ENCODE results near the gene CNTNAP2.
"Not testable (repeated sequence)": the region's sequence is repeated elsewhere in the genome, so short reads cannot be mapped to it uniquely, and the experiment has no call there.

Gene CNTNAP2

DNA sequence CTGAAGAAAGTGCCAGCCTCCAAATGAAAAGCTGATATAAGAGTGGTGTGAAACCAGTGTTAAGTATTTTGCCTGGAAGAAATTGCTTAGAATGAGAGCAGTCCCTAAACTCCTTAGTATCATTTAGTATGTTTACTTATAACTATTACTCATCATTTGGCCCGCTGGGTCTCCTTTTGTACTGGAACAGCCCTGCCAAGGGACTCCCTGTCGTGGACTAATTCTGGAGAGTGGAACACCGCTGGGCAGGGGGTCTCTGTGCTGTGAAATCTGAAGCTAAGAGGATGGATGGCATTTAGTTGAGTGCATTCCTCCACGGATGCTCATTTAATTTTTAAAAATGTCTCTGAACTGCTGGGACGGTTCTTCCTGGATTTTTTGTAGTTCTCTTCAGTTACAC, 1584.1 kb downstream of the CNTNAP2 start:
- no peak for DNase-seq

DNA sequence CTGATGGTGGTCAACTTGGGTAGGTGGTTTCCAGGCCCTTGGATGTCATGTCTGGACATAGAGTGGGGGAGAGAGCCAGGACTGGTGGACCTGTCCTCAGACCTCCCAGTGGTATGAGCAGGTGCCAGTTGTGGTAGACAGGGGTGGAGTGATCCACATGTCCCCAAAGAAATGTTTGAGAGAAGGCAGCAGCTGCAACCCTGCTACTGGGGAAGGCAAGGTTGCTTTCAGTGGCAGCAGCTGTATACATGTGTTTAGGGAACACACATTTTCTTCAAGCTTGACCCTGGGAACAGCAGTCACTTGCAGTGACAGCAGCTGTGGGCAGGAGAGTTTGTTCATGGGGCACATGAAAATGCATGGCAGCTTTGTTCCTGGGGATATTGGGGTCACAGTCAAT, 1591.3 kb downstream of the CNTNAP2 start:
- DNase-seq: no peak

DNA sequence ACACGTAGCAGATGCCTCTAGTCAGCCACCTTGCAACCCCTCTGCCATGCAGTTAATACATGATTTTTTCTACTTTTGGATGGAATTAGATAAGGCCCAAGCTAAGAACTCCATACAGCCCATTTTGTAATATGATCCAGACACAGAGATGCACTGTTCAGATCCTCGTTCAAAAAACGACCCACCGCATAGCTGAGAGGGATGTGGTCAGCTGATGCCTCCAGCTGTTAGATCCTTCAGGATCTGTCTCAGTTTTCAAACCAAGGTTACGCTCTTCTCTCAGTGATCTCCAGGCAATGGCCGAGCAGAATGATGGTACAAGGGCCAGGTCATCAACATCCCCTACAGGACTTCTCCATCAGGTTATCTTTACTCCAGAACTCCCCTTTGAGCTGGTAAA, 1592.3 kb downstream of the CNTNAP2 start:
- DNase-seq: no peak

DNA sequence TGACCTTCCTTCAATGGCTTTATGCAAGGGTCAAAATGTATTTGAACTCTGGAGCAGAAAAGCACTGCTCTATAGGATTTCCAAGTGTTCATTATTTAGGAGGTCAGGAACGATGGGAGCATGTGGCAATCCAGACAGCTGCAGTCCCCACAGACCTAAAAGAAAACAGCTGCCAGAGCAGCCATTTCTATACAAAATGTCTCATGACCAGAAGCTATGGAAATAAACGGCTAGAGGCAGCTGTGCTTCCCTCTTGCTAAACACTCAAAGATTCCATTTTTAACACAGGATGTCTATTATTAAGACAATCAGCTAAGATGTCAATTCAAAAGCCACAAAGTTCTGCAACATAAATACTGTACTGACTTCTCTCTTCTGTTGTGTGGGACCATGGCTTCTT, 1594.8 kb downstream of the CNTNAP2 start:
- DNase-seq: no peak

DNA sequence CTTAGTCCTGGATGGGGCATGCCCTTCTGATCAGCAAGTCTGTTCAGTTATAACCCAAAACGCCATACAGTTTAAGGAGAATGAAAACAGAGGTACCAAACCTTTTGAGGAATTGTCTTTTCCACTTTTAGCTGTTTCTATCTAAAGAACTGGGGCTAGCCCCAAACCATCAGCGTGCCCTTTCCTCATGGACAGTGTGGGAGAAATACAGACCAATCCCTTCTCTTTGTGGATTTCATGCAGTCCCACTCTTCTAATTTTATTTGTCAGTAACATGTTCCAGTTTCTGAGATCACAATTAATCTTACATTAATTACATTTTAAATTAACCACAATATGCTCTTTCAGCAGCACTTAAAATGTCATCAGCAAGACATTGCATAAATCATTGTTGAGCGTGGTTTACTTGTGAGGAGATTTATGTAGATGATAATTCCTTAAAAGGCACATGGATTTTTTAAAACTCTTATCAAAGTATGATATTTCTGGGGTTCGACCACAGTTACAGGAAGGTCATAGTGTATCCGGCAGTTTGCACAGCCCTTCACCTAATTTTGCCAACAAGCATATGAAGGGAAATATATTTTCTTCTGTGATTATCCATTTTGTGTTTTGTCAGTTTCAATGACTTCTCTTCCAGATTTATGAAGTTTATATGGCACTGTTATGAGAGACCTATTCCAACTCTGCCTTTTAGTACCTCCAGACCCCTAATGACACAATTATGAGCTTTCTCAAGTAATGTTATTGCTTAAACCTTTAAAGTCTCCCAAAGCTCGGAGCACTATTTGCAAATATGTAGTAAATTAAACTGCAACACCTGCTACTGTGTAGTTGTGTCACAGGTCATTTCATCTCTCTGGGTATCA, 1605.6 kb downstream of the CNTNAP2 start:
- DNase-seq: no peak

DNA sequence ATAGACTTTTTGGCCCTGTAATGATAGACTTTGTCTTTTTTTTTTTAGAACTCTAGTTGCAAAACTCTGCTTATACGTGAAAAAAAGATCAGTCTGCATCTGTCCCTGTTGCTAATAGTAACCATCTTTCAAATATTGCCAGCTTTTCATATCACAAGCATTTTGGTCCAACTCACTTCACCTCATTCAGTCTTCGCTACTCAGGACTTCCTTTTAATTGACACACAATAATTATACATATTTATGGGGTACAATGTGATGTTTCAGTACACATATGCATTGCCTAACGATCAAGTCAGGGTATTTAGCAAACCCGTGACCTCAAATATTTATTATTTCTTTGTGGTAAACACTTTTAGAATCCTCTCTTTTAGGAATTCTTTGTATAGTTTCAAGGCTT, 1606.9 kb downstream of the CNTNAP2 start:
- DNase-seq: no peak

DNA sequence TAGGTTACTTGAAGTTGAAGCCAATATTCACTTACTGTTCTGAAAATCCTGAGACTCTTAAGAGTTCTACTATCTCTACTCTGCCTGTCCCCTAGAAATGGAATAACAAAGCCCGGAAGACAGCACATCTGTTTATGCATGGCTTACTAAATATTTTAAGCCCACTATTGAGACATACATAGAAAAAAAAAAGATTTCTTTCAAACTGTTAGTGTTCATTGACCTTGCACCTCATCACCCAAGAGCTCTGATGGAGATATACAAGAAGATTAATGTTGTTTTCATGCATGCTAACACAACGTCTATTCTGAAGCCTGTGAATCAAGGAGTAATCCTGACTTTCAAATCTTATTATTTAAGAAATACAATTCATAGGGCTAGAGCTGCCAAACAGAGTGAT, 1614.7 kb downstream of the CNTNAP2 start:
- no peak for DNase-seq

DNA sequence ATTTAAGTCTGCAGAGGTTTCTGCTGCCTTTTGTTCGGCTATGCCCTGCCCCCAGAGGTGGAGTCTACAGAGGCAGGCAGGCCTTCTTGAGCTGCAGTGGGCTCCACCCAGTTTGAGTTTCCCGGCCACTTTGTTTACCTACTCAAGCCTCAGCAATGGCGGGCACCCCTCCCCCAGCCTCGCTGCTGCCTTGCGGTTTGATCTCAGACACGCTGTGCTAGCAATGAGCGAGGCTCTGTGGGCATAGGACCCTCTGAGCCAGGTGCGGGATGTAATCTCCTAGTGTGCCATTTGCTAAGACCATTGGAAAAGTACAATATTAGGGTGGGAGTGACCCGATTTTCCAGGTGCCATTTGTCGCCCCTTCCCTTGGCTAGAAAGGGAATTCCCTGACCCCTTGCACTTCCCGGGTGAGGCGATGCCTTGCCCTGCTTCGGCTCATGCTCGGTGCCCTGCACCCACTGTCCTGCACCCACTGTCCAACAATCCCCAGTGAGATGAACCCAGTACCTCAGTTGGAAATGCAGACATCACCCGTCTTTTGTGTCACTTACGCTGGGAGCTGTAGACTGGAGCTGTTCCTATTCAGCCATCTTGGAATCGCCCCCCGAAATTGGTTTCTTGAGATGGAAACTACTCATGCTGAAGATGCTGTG, 1621.1 kb downstream of the CNTNAP2 start:
- not testable (repeated sequence) for DNase-seq

DNA sequence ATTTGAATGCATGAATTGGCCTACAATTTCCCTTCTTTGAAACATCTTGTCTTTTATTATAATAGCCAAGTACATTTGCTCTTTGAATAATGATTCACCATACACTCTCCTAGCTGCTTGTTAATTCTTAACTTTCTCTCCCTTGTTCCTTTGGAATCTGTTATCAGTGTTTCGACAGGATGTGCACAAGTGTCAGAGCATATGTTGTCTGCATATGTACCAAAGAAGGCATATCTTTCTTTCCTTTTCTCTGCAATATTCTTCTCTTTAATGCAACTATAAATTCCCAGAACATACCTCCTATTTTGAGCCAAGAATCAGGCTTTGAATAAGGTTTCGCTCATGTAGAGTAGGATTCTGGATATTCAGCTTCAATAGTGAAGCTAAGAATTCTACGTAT, 1625.7 kb downstream of the CNTNAP2 start:
- no peak for DNase-seq

DNA sequence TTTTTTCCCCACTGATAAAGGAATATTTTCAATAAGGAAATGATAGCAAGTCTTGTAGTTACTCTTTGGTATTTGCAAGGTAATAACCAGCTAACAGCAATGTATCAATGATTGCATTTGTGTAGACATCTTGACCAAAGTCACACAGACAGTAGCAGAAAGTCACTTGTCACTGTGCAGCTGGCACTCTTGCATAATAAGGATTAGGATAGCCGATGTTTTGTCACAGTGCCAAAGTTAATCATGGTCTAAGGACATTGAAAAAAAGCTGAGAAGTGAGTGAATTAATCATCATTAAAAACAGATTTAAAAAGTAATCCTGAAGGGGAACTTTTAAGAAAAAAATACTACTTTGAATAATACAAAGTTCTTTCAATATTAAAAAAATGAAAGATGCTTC, 1639.7 kb downstream of the CNTNAP2 start:
- DNase-seq: no peak

DNA sequence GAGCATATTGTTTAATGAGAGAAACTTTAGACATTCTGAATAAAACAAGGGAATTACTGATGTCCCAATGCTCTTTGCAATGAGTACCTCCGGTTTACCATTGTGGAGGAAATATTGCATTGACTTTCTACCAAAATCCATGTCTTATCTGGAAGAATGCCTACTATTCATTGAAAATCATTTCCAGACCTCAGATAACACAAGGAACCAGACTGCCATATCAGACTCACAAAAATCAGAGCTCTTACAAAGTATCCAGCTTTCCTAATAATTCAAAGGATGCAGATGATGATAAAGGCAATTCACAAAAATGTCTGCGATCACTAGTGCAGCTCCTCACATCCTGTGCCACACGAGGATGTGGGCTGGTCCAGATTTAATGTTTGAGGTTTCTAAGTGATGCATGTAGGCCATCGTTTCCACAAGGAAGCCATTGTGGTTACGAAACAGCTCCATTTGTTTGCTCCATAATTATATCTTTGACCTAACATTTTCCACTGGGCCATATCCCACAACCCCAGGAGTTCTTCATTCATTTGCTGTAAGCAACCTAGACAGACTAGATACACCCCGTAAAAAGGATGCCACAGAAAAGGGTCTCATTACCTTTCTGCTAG, 1642.8 kb downstream of the CNTNAP2 start:
- no peak for DNase-seq

DNA sequence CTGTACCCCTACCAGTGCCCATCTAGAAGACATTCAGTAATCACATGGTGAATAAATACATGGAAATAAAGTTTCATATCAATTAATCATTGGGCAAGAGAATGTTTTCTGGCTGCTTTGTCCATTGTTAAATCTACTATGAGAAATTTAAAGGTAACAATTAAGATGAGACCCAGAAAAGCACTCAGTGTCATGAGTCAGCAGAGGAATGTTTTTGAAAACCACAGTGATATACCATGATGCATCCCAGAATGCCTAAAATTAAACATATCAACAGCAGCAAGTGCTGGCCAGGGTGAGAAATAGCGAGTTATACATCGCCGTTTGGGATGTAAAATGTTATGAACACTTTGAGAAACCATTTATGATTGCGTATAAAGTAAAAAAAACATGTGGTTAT, 1648.7 kb downstream of the CNTNAP2 start:
- no peak for DNase-seq

DNA sequence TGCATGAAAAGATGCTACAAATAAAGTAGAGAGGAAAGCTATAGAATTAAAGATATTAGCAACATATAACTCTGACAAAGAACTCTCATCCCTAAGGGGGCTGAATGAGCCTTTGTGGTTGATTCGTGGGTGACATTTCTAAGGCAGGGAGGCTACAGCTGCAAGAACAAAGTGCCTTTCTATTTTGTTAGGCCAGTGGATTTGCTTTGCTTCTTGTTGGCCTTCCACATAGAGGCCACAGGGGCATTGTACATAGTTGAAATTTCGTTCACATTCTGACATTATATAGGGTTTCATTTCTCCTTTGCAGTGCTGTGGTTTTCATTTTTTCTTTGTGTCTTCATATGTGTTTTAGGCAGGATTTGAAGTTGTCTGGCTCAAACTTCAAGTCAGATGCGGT, 1654.7 kb downstream of the CNTNAP2 start:
- no peak for DNase-seq

DNA sequence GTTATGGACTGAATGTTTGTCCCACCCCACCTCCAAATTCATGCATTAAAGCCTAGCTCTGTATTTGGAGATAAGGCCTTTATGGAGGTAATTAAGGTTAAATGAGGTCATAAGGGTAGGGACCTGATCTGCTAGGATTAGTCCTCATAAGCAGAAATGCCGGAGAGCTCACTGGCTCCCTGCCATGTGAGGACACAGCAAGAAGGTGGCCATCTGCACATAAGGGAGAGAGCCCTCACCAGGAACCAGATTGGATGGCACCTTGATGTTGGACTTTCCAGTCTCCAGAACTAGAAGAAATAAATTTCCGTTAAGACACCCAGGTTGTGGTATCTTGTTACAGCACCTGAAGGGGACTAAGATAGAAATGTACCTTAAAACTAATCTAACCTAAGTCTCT, 1657.9 kb downstream of the CNTNAP2 start:
- DNase-seq: no peak

DNA sequence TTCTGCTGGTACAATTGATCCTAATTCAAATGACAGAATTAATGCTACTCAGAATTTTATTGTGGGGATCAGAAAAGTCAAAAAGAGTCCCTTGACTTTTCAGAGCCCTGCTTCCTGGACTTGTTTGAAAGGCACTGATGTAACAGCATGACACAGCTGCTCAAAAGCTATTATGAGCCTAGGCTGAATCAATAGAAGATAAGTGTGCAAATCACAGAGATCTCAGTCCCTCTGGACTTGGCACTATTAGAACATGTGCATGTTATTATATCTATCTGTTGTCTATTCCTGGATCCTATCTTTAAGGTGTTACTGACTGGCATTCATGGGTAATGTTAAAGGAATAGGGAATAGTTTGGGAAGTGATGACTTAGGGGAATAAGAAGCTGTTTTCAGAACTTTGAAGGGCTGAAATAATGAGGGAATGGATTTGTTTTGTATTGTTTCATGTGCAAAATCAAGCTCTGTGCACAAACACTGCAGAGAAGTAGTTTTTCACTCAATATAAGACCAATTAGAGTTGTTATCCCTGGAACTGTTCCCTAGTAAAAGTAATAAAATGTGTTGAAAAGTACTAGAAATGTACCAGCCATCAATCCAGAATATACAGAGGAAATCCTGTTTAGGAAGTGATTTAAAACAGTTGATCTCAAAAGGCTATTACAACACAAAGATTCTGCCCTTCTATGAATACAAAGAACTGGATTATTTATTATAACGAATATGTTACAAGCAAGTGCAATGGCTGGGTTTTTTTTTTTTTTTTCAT, 1659.1 kb downstream of the CNTNAP2 start:
- no peak for DNase-seq

DNA sequence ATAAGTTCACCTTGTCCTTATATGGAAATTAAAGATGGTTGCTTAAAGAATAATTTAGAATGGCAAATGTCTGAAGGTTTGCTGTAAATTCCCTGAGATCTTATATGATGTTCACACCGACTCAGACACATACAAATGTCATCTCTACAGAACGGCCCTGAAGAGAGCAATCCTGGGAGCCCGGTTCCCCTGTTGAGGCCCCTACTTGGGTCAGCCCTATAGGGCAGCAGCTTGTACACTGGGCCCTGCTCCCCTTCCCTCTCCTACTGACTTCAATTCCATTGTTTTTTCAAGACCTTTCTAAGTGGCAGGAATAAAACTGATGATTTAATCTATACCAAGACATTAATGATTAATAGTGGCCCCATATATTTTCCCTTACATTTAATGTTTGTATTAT, 1660.7 kb downstream of the CNTNAP2 start:
- no peak for DNase-seq

DNA sequence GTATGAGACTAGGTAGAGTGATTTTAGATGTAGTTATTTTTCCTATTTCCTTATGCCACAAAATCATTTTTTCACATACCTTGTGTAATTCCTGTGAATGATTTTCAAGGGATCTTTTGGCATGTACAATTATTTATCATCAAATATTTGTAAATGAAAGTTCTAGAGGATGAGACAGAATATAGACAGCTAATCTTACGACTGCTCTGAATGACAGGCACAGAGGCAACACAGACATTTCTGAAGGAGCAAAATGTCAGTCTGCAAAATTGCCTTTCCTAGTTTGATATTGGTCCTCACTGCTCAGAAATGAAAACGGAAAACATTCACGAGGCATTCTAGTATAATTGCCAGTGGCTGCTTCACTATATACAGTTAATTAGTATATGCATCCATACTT, 1663.3 kb downstream of the CNTNAP2 start:
- DNase-seq: no peak

DNA sequence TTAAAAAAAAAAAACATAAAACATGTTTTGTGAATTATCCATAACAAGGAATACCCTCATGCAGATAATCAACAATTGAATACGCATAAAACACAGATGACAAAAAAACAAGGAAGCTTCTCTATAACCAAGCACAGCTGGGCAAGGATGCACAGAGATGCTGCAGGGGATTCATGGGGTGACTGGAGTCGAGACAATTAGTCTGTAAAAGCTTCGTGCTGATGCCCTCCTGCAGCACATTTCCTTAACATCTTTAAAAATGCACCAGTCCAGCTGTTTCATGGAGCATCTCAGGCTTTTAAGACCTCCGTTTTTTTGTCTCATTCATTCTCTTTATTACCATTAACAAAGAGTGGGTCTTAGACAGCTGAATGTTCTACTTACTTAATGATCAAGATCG, 1680.0 kb downstream of the CNTNAP2 start:
- DNase-seq: no peak

DNA sequence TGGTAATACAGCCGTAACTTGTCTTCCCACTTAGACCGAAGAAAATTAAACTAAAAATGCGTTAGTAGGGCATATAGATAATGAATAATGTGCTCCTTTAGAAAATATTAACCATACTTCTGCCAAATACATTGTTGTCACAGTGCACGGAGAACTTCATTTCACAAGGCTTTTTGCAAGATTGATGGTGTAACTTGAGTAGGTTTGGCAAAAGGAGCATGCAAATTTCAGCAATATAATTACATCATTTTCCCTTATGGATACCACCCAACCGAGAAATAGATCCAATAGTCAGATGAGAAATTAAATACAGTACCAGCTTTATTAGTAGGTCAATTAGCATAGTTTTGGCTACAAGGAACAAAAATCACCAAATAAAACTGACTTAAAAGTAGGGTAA, 1681.4 kb downstream of the CNTNAP2 start:
- no peak for DNase-seq

DNA sequence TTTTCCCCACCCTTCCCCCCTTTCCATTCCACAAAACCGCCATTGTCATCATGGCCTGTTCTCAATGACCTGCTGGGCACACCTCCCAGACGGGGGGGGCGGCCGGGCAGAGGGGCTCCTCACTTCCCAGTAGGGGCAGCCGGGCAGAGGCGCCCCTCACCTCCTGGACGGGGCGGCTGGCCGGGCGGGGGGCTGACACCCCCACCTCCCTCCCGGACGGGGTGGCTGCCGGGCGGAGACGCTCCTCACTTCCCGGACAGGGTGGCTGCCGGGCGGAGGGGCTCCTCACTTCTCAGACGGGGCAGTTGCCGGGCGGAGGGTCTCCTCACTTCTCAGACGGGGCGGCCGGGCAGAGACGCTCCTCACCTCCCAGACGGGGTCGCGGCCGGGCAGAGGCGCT, 1685.2 kb downstream of the CNTNAP2 start:
- DNase-seq: not testable (repeated sequence)

DNA sequence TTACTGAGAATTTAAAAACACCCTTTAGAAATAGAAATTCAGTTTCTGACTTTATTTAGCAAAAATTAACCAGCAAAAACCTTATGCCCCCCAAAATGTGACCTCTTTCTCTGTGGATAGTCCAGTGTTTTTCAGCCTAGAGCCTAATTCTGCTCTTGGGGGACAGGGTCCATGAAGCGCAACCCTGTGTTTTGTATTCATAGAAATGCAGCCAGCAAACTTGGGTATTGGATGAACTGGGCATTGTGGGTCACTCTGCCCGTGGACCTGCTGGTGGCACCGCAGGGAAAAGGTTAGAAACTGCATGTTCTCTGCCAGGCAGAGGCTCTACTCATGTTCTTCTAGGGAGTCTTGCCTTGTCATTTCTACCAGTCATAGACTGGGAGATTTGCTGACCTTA, 1686.5 kb downstream of the CNTNAP2 start:
- DNase-seq: no peak

DNA sequence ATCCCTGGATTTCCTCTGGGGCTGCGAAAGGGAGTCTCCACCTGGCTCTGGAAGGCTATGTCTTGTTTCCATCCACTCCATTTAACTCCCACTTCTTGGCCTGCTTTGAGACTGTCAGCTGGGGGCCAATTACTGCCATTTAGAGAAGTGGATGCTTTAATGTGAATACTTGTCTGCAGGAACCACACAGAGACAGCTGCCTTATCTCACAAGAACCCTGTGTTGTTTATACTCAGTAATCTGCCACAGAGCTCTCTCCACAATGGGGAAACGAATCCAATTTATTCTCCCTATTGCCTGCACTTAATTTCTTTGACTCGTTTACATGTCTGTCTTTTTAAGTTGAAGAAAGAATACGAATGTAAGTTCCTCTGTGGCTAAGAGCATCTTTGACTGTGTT, 1687.0 kb downstream of the CNTNAP2 start:
- DNase-seq: no peak

DNA sequence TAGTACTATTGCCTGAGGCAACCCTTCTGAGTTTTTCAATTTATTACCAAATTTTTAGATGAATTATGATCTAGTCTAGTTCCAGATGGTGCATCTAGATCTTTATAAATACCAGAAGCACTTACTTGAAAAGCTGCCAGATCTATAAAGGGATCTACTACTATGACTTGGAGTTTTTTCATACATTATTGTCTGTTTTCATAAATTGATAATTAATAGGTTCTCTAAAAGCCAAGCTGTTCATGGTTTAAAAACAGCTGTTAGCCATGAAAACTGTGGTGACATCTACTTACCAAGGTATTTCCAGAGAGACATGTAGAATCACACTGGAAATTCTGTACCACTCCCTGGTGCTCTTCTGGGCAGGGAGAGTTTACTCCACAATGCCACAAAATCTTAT, 1687.4 kb downstream of the CNTNAP2 start:
- DNase-seq: no peak
